Upper lobe of left lung (tissue), 6 donors: ENCODE measurements around the gene CXXC4. TPM values are rescaled to one million over a fixed set of nuclear protein-coding genes. Genes with fewer than 3 reads are reported as not detected.

Source experiments
- ATAC-seq, 2 donors: fragments of 200-7000 bp; cut with Tn5 transposase; one replicate each; pipeline ENCODE4 v1.9.1; 2022; ENCODE audit warnings: mild to moderate bottlenecking in 2 of 2, moderate library complexity in 2 of 2; ENCODE audit not compliant: low FRiP score in 2 of 2
- DNase-seq, 2 donors: peaks; one replicate each; pipeline ENCODE4 v3.0.0-alpha.2; 2019 to 2020
- H3K27ac ChIP-seq, 4 donors: fragments of 200-600 bp; sonication (generic); one replicate each; pipeline ENCODE4 v1.5.1; 2016 to 2019
- H3K27me3 ChIP-seq, 4 donors: fragments of 200-600 bp; sonication (generic); one replicate each; pipeline ENCODE4 v1.5.1; 2017 to 2019
- H3K36me3 ChIP-seq, 4 donors: fragments of 200-600 bp; sonication (generic); one replicate each; pipeline ENCODE4 v1.5.1; 2016 to 2019
- H3K4me1 ChIP-seq, 4 donors: fragments of 200-600 bp; sonication (generic); one replicate each; pipeline ENCODE4 v1.5.1; 2018 to 2019
- H3K4me3 ChIP-seq, 4 donors: fragments of 200-600 bp; sonication (generic); one replicate each; pipeline ENCODE4 v1.5.1; 2017 to 2019; ENCODE audit warnings: mild to moderate bottlenecking in 2 of 4, moderate library complexity in 1 of 4
- H3K9me3 ChIP-seq, 4 donors: fragments of 200-600 bp; sonication (generic); one replicate each; pipeline ENCODE4 v1.5.1; 2018 to 2019
- CTCF ChIP-seq, 6 experiments: fragments of 450-650 bp in 4 of 6; fragments of 200-600 bp in 2 of 6; sonication (generic) in 2 of 6; IDR thresholded peaks; one replicate each; pipeline ENCODE4 v1.5.1; 2016 to 2019; ENCODE audit warnings: antibody characterized with exemption in 6 of 6
- EP300 ChIP-seq, 4 donors: sonication (generic); formaldehyde crosslinking; IDR thresholded peaks; one replicate each; pipeline ENCODE4 v1.5.1; 2017; ENCODE audit warnings: antibody characterized with exemption in 4 of 4, control low read depth in 2 of 4
- POLR2A ChIP-seq, 4 donors: fragments of 450-650 bp; IDR thresholded peaks; one replicate each; pipeline ENCODE4 v1.5.1; 2016 to 2017; ENCODE audit warnings: antibody characterized with exemption in 4 of 4, mild to moderate bottlenecking in 2 of 4
- POLR2AphosphoS5 ChIP-seq, 2 donors: sonication (generic); formaldehyde crosslinking; IDR thresholded peaks; one replicate each; pipeline ENCODE4 v1.5.1; 2017; ENCODE audit warnings: antibody characterized with exemption in 2 of 2
- WGBS, 2 donors: methylation state at CpG; one replicate each; pipeline ENCODE4 v1.1.5; 2017 to 2018; 5-methylcytosine and 5-hydroxymethylcytosine counted together
- total RNA-seq, 6 donors: library from RNA; depleted of rRNA in 4 of 6; stranded (reverse); fragments of >200 nt in 4 of 6; gene quantifications; one replicate each; pipeline versions ENCODE4 v1.1.0 to v1.2.1, GENCODE V29; 2016 to 2021
- donor health status: DM: no; HTN: no; CAD: no; lungs with moderate emphysema.
- donor health status: DM: no; HTN: yes; CAD: no; lungs with severe emphysema.

The CXXC4 gene
- total RNA-seq, 6 donors from 2014 or later = 0.46 to 3.1 (median 1.3) TPM

GRCh38 chr4:104444685-104445084 is 50.0 kb downstream of the CXXC4 start:
- DNase-seq = no peak
- 75 to 82% methylated on average over 2 of the region's 2 CpGs for WGBS, 2 donors

GRCh38 chr4:104436542-104436941 is 58.2 kb downstream of the CXXC4 start:
- 79% methylated on average over 2 of the region's 2 CpGs for WGBS, 2 donors
- ATAC-seq = no peak

More at GRCh38 chr4:104444685-104445084, 50.0 kb downstream of the CXXC4 start:
- Histone ChIP-seq H3K9me3 (no peaks in the 10 kb centered on the region), H3K4me1 (no peaks in the 10 kb centered on the region), H3K27ac (no peak overlapping the region), H3K27me3 (no peaks in the 10 kb centered on the region), H3K4me3 (no peak overlapping the region), H3K36me3 (no peaks in the 10 kb centered on the region)
- no peak for ATAC-seq
- TF ChIP-seq EP300 (IDR thresholded peaks at IDR 0.05) (no peak), POLR2AphosphoS5 (IDR thresholded peaks at IDR 0.05) (no peak), POLR2A (IDR thresholded peaks at IDR 0.05) (no peak), CTCF (IDR thresholded peaks at IDR 0.05) (no peak)

GRCh38 chr4:104429150-104429741 is 65.4 kb downstream of the CXXC4 start:
- no peaks in the 10 kb centered on the region for H3K27me3 ChIP-seq
- TF ChIP-seq CTCF (IDR thresholded peaks at IDR 0.05) (no peak), EP300 (IDR thresholded peaks at IDR 0.05) (no peak), POLR2A (IDR thresholded peaks at IDR 0.05) (no peak), POLR2AphosphoS5 (IDR thresholded peaks at IDR 0.05) (no peak)
- no peak for DNase-seq

More at GRCh38 chr4:104436542-104436941, 58.2 kb downstream of the CXXC4 start:
- no peak overlapping the region for H3K4me3 ChIP-seq
- no peak for DNase-seq
- H3K27me3 ChIP-seq = no peaks in the 10 kb centered on the region
- no peak overlapping the region for H3K27ac ChIP-seq
- no peaks in the 10 kb centered on the region for H3K36me3 ChIP-seq
- TF ChIP-seq EP300 (IDR thresholded peaks at IDR 0.05) (no peak), POLR2A (IDR thresholded peaks at IDR 0.05) (no peak), POLR2AphosphoS5 (IDR thresholded peaks at IDR 0.05) (no peak), CTCF (IDR thresholded peaks at IDR 0.05) (no peak)
- no peaks in the 10 kb centered on the region for H3K4me1 ChIP-seq
- no peaks in the 10 kb centered on the region for H3K9me3 ChIP-seq

GRCh38 chr4:104425948-104426347 is 68.7 kb downstream of the CXXC4 start:
- Histone ChIP-seq H3K36me3 (no peaks in the 10 kb centered on the region), H3K27ac (no peak overlapping the region), H3K9me3 (no peaks in the 10 kb centered on the region), H3K27me3 (no peaks in the 10 kb centered on the region), H3K4me3 (no peak overlapping the region), H3K4me1 (peaks cover 0 to 3% (median 0%) of the 10 kb centered on the region in 4 donors)
- TF ChIP-seq POLR2AphosphoS5 (IDR thresholded peaks at IDR 0.05) (no peak), CTCF (IDR thresholded peaks at IDR 0.05) (no peak), EP300 (IDR thresholded peaks at IDR 0.05) (no peak), POLR2A (IDR thresholded peaks at IDR 0.05) (no peak)
- ATAC-seq = no peak
- DNase-seq = no peak
- 75 to 79% methylated on average over 2 of the region's 2 CpGs for WGBS, 2 donors

More at GRCh38 chr4:104429150-104429741, 65.4 kb downstream of the CXXC4 start:
- ATAC-seq = no peak
- Histone ChIP-seq H3K4me3 (no peak overlapping the region), H3K27ac (no peak overlapping the region), H3K9me3 (no peaks in the 10 kb centered on the region), H3K4me1 (peaks cover 0 to 3% (median 0%) of the 10 kb centered on the region in 4 donors), H3K36me3 (no peaks in the 10 kb centered on the region)
- WGBS, 2 donors = 56 to 65% methylated on average over 2 of the region's 2 CpGs

- Histone ChIP-seq H3K9me3 (no peaks in the 10 kb centered on the region), H3K36me3 (no peaks in the 10 kb centered on the region), H3K4me1 (peaks cover 0 to 3% (median 0%) of the 10 kb centered on the region in 4 donors), H3K4me3 (peak overlapping the region in 3 of 4 donors; percentile 15 to 36 (median 30)), H3K27ac (no peak overlapping the region), H3K27me3 (no peaks in the 10 kb centered on the region)
- whole genome bisulfite sequencing, 2 donors = 21 to 23% methylated on average over 8 of the region's 8 CpGs
- TF ChIP-seq EP300 (IDR thresholded peaks at IDR 0.05) (no peak), POLR2AphosphoS5 (IDR thresholded peaks at IDR 0.05) (no peak)
- ATAC-seq (no peak), DNase-seq (no peak)
Observed at GRCh38 chr4:104424989-104425388, 69.7 kb downstream of the CXXC4 start.
